Loucy (cell line): ENCODE results near the gene DUSP22.

Source experiments
- H2AFZ ChIP-seq: fragments of 200-600 bp; sonication (generic); 2 replicates; pipeline ENCODE4 v1.6.0; 2016; ENCODE audit warnings: antibody characterized with exemption, mild to moderate bottlenecking, low read length, moderate library complexity
- H3F3A ChIP-seq: fragments of 200-600 bp; 2 replicates; pipeline ENCODE4 v1.6.0; 2016; ENCODE audit warnings: antibody characterized with exemption, low read depth, mild to moderate bottlenecking
- H3K27me3 ChIP-seq: fragments of 200-600 bp; sonication (generic); 2 replicates; pipeline ENCODE4 v1.6.1; 2014; ENCODE audit warnings: low read length, mild to moderate bottlenecking; ENCODE audit not compliant: insufficient read depth, poor library complexity, severe bottlenecking
- H3K36me3 ChIP-seq: fragments of 200-600 bp; sonication (generic); 2 replicates; pipeline ENCODE4 v1.6.1; 2016; ENCODE audit warnings: low read length; ENCODE audit not compliant: insufficient read depth
- H3K4me1 ChIP-seq: fragments of 200-600 bp; sonication (generic); 2 replicates; pipeline ENCODE4 v1.5.1; 2014; ENCODE audit warnings: low read length, mild to moderate bottlenecking; ENCODE audit not compliant: insufficient read depth, poor library complexity, severe bottlenecking
- H3K4me2 ChIP-seq: fragments of 200-600 bp; sonication (generic); 2 replicates; pipeline ENCODE4 v1.6.0; 2014; ENCODE audit warnings: antibody characterized with exemption, low read length, low read depth, mild to moderate bottlenecking; ENCODE audit not compliant: poor library complexity, severe bottlenecking
- H3K4me3 ChIP-seq: fragments of 200-600 bp; sonication (generic); 2 replicates; pipeline ENCODE4 v1.5.1; 2014; ENCODE audit warnings: low read length, mild to moderate bottlenecking, mixed read lengths; ENCODE audit not compliant: poor library complexity, severe bottlenecking
- H3K79me2 ChIP-seq: fragments of 200-600 bp; sonication (generic); 2 replicates; pipeline ENCODE4 v1.6.1; 2014; ENCODE audit warnings: low read length; ENCODE audit not compliant: insufficient read depth
- H3K9ac ChIP-seq: fragments of 200-600 bp; sonication (generic); 2 replicates; pipeline ENCODE4 v1.6.0; 2014; ENCODE audit warnings: mild to moderate bottlenecking, low read depth, low read length, moderate library complexity; ENCODE audit not compliant: poor library complexity, severe bottlenecking
- H3K9me2 ChIP-seq: fragments of 200-600 bp; sonication (generic); replicated peaks from 2 replicates; pipeline ENCODE4 v1.6.1; 2016; ENCODE audit warnings: low read depth, low read length, mixed read lengths
- H3K9me3 ChIP-seq: fragments of 200-600 bp; sonication (generic); 2 replicates; pipeline ENCODE4 v1.6.1; 2014; ENCODE audit warnings: mild to moderate bottlenecking, antibody characterized with exemption, low read length, low read depth; ENCODE audit not compliant: insufficient read depth
- H4K20me1 ChIP-seq: fragments of 200-600 bp; sonication (generic); 2 replicates; pipeline ENCODE4 v1.6.0; 2014; ENCODE audit warnings: antibody characterized with exemption, low read length, mild to moderate bottlenecking; ENCODE audit not compliant: insufficient read depth, poor library complexity, severe bottlenecking
- CTCF ChIP-seq: fragments of 200-600 bp; sonication (generic); conservative IDR thresholded peaks from 2 replicates; pipeline ENCODE4 v1.5.1; 2014; ENCODE audit warnings: mild to moderate bottlenecking, antibody characterized with exemption, low read length
- EZH2phosphoT487 ChIP-seq: fragments of 200-600 bp; IDR thresholded peaks from 2 replicates; pipeline ENCODE4 v1.6.1; 2018; ENCODE audit warnings: antibody characterized with exemption, mild to moderate bottlenecking, moderate library complexity, borderline replicate concordance

Gene DUSP22

GRCh38 chr6:356828-357251 lies 64.6 kb downstream of the DUSP22 start:
- Histone ChIP-seq H3F3A (no peaks in the 10 kb centered on the region), H4K20me1 (no peaks in the 10 kb centered on the region), H3K9me3 (no peaks in the 10 kb centered on the region), H3K9ac (peak overlapping the region; percentile 12), H3K4me1 (peaks cover 32% of the 10 kb centered on the region), H3K79me2 (no peaks in the 10 kb centered on the region), H3K9me2 (no peaks in the 10 kb centered on the region), H2AFZ (no peak overlapping the region), H3K4me3 (no peak overlapping the region), H3K4me2 (no peak overlapping the region), H3K27me3 (no peaks in the 10 kb centered on the region), H3K36me3 (no peaks in the 10 kb centered on the region)
- TF ChIP-seq EZH2phosphoT487 (no peak), CTCF (no peak)

- Histone ChIP-seq H2AFZ (no peak overlapping the region), H3K9me2 (no peaks in the 10 kb centered on the region), H3K79me2 (no peaks in the 10 kb centered on the region), H3K4me3 (no peak overlapping the region), H3K4me1 (peaks cover 29% of the 10 kb centered on the region), H3K4me2 (no peak overlapping the region), H4K20me1 (no peaks in the 10 kb centered on the region), H3K27me3 (no peaks in the 10 kb centered on the region), H3F3A (no peaks in the 10 kb centered on the region), H3K9ac (peak overlapping the region; percentile 12), H3K9me3 (no peaks in the 10 kb centered on the region), H3K36me3 (no peaks in the 10 kb centered on the region)
- no peak for TF ChIP-seq CTCF
- no peak for TF ChIP-seq EZH2phosphoT487
Measured at GRCh38 chr6:357261-357790, 65.0 kb downstream of the DUSP22 start.

- Histone ChIP-seq H4K20me1 (no peaks in the 10 kb centered on the region), H3K9me3 (no peaks in the 10 kb centered on the region), H3K4me1 (peaks cover 24% of the 10 kb centered on the region)
Measured at GRCh38 chr6:357791-358341, 65.6 kb downstream of the DUSP22 start.

More at GRCh38 chr6:357791-358341, 65.6 kb downstream of the DUSP22 start:
- Histone ChIP-seq H3K79me2 (no peaks in the 10 kb centered on the region), H3K9ac (no peak overlapping the region), H3K27me3 (no peaks in the 10 kb centered on the region), H2AFZ (no peak overlapping the region), H3K4me2 (no peak overlapping the region), H3K4me3 (no peak overlapping the region), H3K9me2 (no peaks in the 10 kb centered on the region), H3K36me3 (no peaks in the 10 kb centered on the region), H3F3A (no peaks in the 10 kb centered on the region)
- TF ChIP-seq CTCF (no peak), EZH2phosphoT487 (no peak)
